LNCAP (cell line): ENCODE results near the gene PHF2.
A peak's percentile ranks its signal among the peaks of the same experiment; 100 is the strongest.

Experiments
- TF ChIP-seq, protein P1 (sequence below): fragments of 450-650 bp; IDR thresholded peaks from 2 replicates; pipeline ENCODE4 v1.5.1; 2017; ENCODE audit warnings: mild to moderate bottlenecking

Gene PHF2

DNA sequence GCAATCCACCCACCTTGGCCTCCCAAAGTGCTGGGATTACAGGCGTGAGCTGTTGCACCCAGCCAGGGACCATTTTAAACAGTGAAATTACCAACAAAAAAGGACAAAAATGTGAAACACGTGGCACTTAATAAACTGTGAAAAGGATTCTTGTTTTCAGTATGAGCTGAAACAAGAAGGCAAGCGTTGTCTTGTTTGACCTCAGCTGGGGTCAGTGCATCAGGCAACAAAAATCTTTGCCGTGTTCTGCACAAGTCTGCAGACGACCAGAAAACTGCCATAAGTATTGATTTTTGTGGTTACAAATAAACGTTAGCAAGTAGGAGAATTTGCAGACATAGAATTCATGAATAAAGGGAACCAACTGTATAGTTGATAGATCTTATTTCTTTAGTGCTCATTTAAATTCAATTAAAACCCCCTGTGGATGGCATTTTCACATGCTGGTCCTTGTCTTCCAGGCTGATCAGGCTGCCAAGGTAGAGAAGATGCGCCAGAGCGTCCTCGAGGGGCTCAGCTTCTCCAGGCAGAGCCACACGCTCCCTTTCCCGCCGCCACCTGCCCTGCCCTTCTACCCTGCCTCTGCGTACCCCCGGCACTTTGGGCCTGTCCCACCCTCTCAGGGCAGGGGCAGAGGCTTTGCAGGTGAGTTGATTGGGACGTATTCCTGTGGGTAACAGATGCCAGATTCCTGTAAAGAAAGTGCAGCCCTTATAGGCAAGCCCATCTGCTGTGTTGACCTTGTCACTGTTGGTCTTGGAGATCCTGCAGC lies 18.8 kb upstream of the PHF2 start:
- TF ChIP-seq, protein P1, sequence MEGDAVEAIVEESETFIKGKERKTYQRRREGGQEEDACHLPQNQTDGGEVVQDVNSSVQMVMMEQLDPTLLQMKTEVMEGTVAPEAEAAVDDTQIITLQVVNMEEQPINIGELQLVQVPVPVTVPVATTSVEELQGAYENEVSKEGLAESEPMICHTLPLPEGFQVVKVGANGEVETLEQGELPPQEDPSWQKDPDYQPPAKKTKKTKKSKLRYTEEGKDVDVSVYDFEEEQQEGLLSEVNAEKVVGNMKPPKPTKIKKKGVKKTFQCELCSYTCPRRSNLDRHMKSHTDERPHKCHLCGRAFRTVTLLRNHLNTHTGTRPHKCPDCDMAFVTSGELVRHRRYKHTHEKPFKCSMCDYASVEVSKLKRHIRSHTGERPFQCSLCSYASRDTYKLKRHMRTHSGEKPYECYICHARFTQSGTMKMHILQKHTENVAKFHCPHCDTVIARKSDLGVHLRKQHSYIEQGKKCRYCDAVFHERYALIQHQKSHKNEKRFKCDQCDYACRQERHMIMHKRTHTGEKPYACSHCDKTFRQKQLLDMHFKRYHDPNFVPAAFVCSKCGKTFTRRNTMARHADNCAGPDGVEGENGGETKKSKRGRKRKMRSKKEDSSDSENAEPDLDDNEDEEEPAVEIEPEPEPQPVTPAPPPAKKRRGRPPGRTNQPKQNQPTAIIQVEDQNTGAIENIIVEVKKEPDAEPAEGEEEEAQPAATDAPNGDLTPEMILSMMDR: no peak

DNA sequence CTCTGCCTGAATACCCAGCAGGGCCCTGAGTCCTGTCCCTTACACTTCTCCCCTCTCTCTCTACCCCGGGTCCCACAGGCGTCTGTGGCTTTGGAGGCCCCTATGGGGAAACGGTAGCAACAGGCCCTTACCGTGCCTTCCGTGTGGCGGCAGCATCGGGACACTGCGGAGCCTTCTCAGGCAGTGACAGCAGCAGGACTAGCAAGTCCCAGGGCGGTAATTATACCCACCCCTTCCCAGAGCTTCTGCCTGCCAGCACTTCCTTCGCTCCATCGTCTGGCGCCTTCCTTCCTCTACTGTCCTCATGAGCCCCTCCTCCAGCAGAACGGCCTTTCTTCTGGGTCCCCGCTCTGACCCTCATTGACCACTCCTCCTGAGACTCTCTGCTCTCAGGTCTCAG lies 17.9 kb upstream of the PHF2 start:
- TF ChIP-seq, protein P1: no peak

DNA sequence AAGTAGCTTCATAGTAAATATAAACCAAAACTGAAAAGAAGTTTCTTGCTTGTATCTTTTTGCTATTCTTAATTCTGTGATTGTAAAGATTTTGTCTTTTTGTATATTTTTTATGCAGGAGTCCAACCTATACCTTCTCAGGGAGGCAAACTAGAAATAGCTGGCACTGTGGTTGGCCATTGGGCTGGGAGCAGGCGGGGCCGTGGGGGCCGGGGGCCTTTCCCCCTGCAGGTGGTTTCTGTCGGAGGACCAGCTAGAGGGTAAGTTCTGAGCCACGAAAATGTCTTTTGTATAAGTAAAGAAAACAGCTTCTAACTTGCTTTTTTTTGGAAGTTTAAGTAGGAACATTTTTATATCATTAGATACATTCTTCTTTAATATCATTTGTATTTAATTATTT lies 15.4 kb upstream of the PHF2 start:
- TF ChIP-seq, protein P1: no peak

DNA sequence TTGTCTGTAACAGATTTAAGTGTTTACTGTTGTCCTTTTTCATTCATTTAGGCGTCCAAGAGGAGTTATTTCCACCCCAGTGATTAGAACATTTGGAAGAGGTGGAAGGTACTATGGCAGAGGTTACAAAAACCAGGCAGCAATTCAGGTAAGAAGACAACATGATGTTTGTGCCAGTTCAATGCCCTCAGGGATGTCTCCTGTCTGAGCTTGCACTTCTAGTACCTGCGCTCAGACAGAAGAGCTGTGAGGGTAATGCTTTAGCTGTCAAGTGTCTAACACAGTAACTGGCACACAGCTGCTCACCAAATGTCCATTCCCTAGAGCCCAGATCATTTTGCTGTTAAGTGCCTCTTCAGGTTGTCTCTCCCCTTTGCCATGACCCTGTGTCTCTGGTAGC lies 14.2 kb upstream of the PHF2 start:
- TF ChIP-seq, protein P1: no peak

DNA sequence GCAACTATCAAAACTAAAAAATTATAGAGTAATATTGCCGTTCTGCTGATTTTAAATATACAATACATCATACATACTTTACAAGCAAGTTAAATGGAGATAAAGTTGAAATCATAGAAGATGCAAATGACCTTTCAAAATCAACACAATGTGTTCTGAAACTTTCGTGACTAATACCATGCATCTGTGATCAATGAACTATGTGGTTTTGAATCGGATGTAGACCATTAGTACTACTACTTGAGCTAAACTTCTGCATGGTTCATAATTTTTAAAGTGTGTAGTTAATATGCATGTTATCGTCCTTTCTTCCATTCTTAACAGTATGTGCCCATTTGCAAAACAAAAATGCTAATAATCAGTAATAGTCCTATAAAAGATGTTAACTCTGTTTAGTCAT lies 11.3 kb upstream of the PHF2 start:
- TF ChIP-seq, protein P1: no peak

DNA sequence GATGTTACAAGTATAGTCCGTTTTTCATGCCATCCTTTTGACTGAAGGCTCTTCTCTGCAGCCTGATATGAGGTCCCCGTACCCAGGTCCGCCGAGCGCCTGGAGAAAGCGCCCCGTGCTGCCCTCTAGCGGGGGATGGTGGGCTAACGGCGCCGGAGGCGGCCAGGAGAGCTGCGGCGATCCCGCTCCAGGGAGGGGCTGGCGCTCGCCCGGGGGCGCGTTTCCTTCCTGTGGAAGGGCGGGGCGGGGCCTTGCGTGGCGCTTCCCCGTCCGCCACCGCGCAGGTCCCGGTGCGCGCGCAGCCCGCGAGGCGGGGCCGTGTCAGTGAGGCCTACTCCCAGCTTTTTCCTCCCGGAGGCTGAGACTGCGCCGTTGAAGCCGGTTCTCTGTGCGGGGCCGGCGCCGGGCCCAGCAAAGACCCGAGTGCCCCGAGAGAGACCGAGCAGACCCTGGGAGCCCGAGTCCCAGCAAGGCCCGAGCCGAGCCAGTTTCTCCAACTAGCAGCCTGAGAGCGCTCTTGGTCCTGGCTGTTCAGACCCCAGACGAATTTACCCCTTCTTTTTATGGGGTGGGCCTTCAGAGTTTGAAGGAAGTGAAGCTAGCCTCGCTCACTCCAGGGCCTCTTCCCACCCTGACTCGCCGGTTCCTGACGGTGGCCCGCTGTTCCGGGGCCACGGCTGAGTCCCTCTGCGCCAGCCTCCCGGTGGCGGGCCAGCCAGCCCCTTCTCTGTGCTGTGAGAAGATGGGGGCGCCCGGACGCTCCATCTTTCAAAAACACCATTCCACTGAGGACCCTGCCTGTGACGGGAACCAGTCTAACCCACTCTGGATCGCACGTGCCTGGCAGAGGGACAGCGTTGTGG lies 9.7 kb upstream of the PHF2 start:
- TF ChIP-seq, protein P1: peak; percentile 90

DNA sequence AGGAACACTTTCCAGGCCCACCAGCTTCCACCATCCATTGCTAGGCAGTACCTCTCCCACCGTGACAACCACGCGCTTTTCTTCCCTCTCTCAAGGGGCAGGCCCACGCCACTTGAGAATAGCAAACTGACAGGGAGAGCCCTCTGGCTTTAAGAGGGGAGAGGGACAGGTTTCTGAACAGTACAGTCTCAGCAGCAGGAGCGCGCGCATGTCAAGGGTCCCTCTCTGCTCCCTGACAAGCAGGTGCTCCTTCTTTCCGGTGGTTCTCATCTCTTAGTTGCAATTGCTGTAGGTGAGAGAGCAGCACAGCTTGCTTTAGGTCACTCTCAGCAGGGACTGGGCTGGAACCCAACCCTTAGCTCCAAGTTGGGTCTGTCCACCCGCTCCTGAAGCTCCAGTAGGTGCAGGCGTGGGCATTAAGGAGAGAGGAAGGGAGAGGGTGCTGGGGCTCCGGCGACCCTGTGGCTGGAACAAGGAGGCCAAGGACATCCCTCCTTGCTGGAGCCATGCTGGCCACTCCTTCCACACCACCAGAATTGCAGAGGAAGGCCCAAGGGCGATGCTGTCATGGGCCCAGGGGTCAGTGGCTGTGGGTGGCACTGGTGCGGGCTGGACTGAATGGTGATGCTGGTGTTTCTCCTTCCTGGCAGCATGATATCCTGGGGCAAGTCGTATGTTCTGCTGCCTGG lies 9.0 kb upstream of the PHF2 start:
- TF ChIP-seq, protein P1: no peak
